Neural cell (in vitro differentiated cells): ENCODE measurements around the gene BMAL1. TPM values are rescaled to one million over a fixed set of nuclear protein-coding genes. Genes with fewer than 3 reads are reported as not detected.

Experiments
- H2AFZ ChIP-seq: fragments of 200-600, 300-800 bp; sonication (generic), shearing (Covaris generic); 2 replicates; pipeline ENCODE4 v1.6.0; 2014; ENCODE audit warnings: low read depth, mild to moderate bottlenecking, antibody characterized with exemption, low read length, moderate library complexity
- H3F3A ChIP-seq: fragments of 200-600 bp; shearing (Covaris generic); 2 replicates; pipeline ENCODE4 v1.6.1; 2016; ENCODE audit warnings: mild to moderate bottlenecking, moderate library complexity, mixed read lengths, antibody characterized with exemption, low read length; ENCODE audit not compliant: insufficient read depth, poor library complexity, severe bottlenecking
- H3K27ac ChIP-seq: fragments of 200-600, 300-800 bp; sonication (generic), shearing (Covaris generic); 2 replicates; pipeline ENCODE4 v1.5.1; 2014; ENCODE audit warnings: mild to moderate bottlenecking, low read length, moderate library complexity
- H3K27me3 ChIP-seq: fragments of 300-800, 200-600 bp; sonication (generic), shearing (Covaris generic); 2 replicates; pipeline ENCODE4 v1.6.0; 2014; ENCODE audit warnings: mild to moderate bottlenecking, low read depth, low read length, moderate library complexity; ENCODE audit not compliant: insufficient read depth
- H3K36me3 ChIP-seq: fragments of 300-800, 200-600 bp; sonication (generic), shearing (Covaris generic); 2 replicates; pipeline ENCODE4 v1.5.1; 2014; ENCODE audit warnings: mild to moderate bottlenecking, antibody characterized with exemption, low read length, moderate library complexity; ENCODE audit not compliant: insufficient read depth
- H3K4me2 ChIP-seq: fragments of 300-800, 200-600 bp; sonication (generic), shearing (Covaris generic); 2 replicates; pipeline ENCODE4 v1.6.0; 2014; ENCODE audit warnings: mild to moderate bottlenecking, low read length
- H3K4me3 ChIP-seq: fragments of 300-800, 200-600 bp; sonication (generic), shearing (Covaris generic); 2 replicates; pipeline ENCODE4 v1.5.1; 2014; ENCODE audit warnings: mild to moderate bottlenecking, low read length, moderate library complexity
- H3K79me2 ChIP-seq: fragments of 200-600 bp; shearing (Covaris generic); replicated peaks from 2 replicates; pipeline ENCODE4 v1.6.0; 2014; ENCODE audit warnings: mild to moderate bottlenecking, low read length, moderate library complexity; ENCODE audit not compliant: insufficient read depth
- H3K9ac ChIP-seq: fragments of 300-800, 200-600 bp; sonication (generic), shearing (Covaris generic); 2 replicates; pipeline ENCODE4 v1.6.1; 2016; ENCODE audit warnings: mild to moderate bottlenecking, low read length, mixed read lengths
- H3K9me2 ChIP-seq: fragments of 200-600 bp; shearing (Covaris generic); 2 replicates; pipeline ENCODE4 v1.6.1; 2016; ENCODE audit warnings: mild to moderate bottlenecking, low read length, mixed read lengths; ENCODE audit not compliant: insufficient read depth
- H3K9me3 ChIP-seq: fragments of 200-600, 300-800 bp; sonication (generic), shearing (Covaris generic); 2 replicates; pipeline ENCODE4 v1.6.1; 2016; ENCODE audit warnings: mild to moderate bottlenecking, mixed run types, low read length, moderate library complexity, mixed read lengths
- H4K20me1 ChIP-seq: fragments of 200-600 bp; shearing (Covaris generic); 2 replicates; pipeline ENCODE4 v1.6.1; 2016; ENCODE audit warnings: mild to moderate bottlenecking, mixed run types; ENCODE audit not compliant: insufficient read depth
- EP300 ChIP-seq: fragments of 450-650 bp; conservative IDR thresholded peaks from 2 replicates; pipeline ENCODE4 v1.6.1; 2014; ENCODE audit warnings: antibody characterized with exemption, mild to moderate bottlenecking, moderate library complexity; ENCODE audit not compliant: poor library complexity, severe bottlenecking
- EZH2 ChIP-seq: fragments of 200-600, 300-800 bp; shearing (Covaris generic), sonication (generic); IDR thresholded peaks from 2 replicates; pipeline ENCODE4 v1.6.1; 2014; ENCODE audit warnings: antibody characterized with exemption, low read length, borderline replicate concordance, mild to moderate bottlenecking; ENCODE audit not compliant: insufficient read depth, poor library complexity, severe bottlenecking
- MXI1 ChIP-seq: fragments of 450-650 bp; conservative IDR thresholded peaks from 2 replicates; pipeline ENCODE4 v1.6.1; 2014; ENCODE audit warnings: antibody characterized with exemption, mild to moderate bottlenecking; ENCODE audit not compliant: poor library complexity, severe bottlenecking
- POLR2AphosphoS5 ChIP-seq: IDR thresholded peaks from 2 replicates; pipeline ENCODE4 v1.6.1; 2012
- RAD21 ChIP-seq: fragments of 450-650 bp; conservative IDR thresholded peaks from 2 replicates; pipeline ENCODE4 v1.6.1; 2014; ENCODE audit warnings: antibody characterized with exemption, mild to moderate bottlenecking, moderate library complexity
- SMC3 ChIP-seq: fragments of 450-650 bp; conservative IDR thresholded peaks from 2 replicates; pipeline ENCODE4 v1.6.1; 2014; ENCODE audit warnings: antibody characterized with exemption, mild to moderate bottlenecking, moderate library complexity; ENCODE audit not compliant: poor library complexity
- TAF1 ChIP-seq: IDR thresholded peaks from 2 replicates; pipeline ENCODE4 v1.6.1; 2012; ENCODE audit warnings: low read depth
- polyA plus RNA-seq: library from polyadenylated mRNA; depleted of rRNA; stranded (reverse); fragments of >200 nt; gene quantifications from 2 replicates; pipeline ENCODE4 v1.2.3, GENCODE V29; 2014
- TF ChIP-seq, protein P1 (sequence below): fragments of 450-650 bp; IDR thresholded peaks from 2 replicates; pipeline ENCODE4 v1.5.1; 2014; ENCODE audit warnings: antibody characterized with exemption, mild to moderate bottlenecking, moderate library complexity; ENCODE audit not compliant: poor library complexity, severe bottlenecking
- TF ChIP-seq, protein P2 (sequence below): IDR thresholded peaks from 2 replicates; pipeline ENCODE4 v1.6.1; 2012; ENCODE audit warnings: borderline replicate concordance

Gene BMAL1
- polyA plus RNA-seq, 1 donor from 2014 or later, result 17.1 TPM

GRCh38 chr11:13258855-13259254 is 18.7 kb upstream of the BMAL1 start:
- H4K20me1 ChIP-seq, result no peaks in the 10 kb centered on the region
- no peaks in the 10 kb centered on the region for H3K9me2 ChIP-seq
- no peak overlapping the region for H3K27ac ChIP-seq
- H3K36me3 ChIP-seq, result no peaks in the 10 kb centered on the region
- no peaks in the 10 kb centered on the region for H3K27me3 ChIP-seq
- H3K9me3 ChIP-seq, result no peaks in the 10 kb centered on the region
- H3F3A ChIP-seq, result no peaks in the 10 kb centered on the region
- no peak overlapping the region for H3K9ac ChIP-seq
- H3K4me2 ChIP-seq, result no peak overlapping the region
- no peak overlapping the region for H2AFZ ChIP-seq
- no peaks in the 10 kb centered on the region for H3K79me2 ChIP-seq
- TF ChIP-seq, protein P1, sequence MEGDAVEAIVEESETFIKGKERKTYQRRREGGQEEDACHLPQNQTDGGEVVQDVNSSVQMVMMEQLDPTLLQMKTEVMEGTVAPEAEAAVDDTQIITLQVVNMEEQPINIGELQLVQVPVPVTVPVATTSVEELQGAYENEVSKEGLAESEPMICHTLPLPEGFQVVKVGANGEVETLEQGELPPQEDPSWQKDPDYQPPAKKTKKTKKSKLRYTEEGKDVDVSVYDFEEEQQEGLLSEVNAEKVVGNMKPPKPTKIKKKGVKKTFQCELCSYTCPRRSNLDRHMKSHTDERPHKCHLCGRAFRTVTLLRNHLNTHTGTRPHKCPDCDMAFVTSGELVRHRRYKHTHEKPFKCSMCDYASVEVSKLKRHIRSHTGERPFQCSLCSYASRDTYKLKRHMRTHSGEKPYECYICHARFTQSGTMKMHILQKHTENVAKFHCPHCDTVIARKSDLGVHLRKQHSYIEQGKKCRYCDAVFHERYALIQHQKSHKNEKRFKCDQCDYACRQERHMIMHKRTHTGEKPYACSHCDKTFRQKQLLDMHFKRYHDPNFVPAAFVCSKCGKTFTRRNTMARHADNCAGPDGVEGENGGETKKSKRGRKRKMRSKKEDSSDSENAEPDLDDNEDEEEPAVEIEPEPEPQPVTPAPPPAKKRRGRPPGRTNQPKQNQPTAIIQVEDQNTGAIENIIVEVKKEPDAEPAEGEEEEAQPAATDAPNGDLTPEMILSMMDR, result no peak
- TF ChIP-seq EZH2 (no peak), RAD21 (no peak), TAF1 (no peak)
- TF ChIP-seq, protein P2, sequence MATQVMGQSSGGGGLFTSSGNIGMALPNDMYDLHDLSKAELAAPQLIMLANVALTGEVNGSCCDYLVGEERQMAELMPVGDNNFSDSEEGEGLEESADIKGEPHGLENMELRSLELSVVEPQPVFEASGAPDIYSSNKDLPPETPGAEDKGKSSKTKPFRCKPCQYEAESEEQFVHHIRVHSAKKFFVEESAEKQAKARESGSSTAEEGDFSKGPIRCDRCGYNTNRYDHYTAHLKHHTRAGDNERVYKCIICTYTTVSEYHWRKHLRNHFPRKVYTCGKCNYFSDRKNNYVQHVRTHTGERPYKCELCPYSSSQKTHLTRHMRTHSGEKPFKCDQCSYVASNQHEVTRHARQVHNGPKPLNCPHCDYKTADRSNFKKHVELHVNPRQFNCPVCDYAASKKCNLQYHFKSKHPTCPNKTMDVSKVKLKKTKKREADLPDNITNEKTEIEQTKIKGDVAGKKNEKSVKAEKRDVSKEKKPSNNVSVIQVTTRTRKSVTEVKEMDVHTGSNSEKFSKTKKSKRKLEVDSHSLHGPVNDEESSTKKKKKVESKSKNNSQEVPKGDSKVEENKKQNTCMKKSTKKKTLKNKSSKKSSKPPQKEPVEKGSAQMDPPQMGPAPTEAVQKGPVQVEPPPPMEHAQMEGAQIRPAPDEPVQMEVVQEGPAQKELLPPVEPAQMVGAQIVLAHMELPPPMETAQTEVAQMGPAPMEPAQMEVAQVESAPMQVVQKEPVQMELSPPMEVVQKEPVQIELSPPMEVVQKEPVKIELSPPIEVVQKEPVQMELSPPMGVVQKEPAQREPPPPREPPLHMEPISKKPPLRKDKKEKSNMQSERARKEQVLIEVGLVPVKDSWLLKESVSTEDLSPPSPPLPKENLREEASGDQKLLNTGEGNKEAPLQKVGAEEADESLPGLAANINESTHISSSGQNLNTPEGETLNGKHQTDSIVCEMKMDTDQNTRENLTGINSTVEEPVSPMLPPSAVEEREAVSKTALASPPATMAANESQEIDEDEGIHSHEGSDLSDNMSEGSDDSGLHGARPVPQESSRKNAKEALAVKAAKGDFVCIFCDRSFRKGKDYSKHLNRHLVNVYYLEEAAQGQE, result no peak
- no peak overlapping the region for H3K4me3 ChIP-seq

DNA sequence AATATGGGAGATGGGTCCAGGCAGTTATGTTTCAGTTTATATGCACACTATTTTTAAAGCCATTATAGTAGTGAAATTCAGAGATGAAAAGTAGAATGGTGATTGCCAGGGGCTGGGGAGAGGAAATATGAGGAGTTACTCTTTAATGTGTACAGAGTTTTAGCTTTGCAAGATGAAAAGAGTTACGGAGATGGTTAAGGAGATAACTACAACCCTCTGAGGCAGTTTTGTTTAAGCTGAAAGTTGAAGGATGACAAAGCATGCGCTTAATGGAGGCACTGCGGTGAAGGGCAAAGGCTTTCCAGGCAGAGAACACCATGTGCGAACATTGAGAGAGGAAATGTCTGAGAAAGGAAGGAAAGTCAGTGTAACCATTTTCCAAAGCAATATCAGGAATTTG is 18.2 kb upstream of the BMAL1 start:
- H3K4me3 ChIP-seq, result no peak overlapping the region

More for the DNA sequence above, 18.2 kb upstream of the BMAL1 start:
- Histone ChIP-seq H3K4me2 (no peak overlapping the region), H2AFZ (no peak overlapping the region), H3K27ac (no peak overlapping the region), H3K36me3 (no peaks in the 10 kb centered on the region), H3K9me2 (no peaks in the 10 kb centered on the region), H3K27me3 (no peaks in the 10 kb centered on the region), H3K79me2 (no peaks in the 10 kb centered on the region), H3F3A (no peaks in the 10 kb centered on the region), H3K9ac (no peak overlapping the region), H3K9me3 (no peaks in the 10 kb centered on the region), H4K20me1 (no peaks in the 10 kb centered on the region)
- TF ChIP-seq EP300 (no peak), EZH2 (no peak), RAD21 (no peak), SMC3 (no peak), MXI1 (no peak), TAF1 (no peak), POLR2AphosphoS5 (no peak)
- TF ChIP-seq, protein P1, result no peak
- TF ChIP-seq, protein P2, result no peak
